Liver (tissue), 9 donors: ENCODE results near the gene TMEM140. TPM values are rescaled to one million over a fixed set of nuclear protein-coding genes. Genes with fewer than 3 reads are reported as not detected.

ENCODE experiments used
- DNase-seq: peaks from one replicate; pipeline ENCODE4 v3.0.0-alpha.2; 2017; ENCODE audit warnings: low spot score
- H3K27ac ChIP-seq, 2 donors: one replicate each; pipeline ENCODE4 v1.7.0; 2013; ENCODE audit warnings: inconsistent platforms in 2 of 2, low read length in 2 of 2, control low read depth in 1 of 2, low read depth in 1 of 2, mild to moderate bottlenecking in 1 of 2
- H3K27me3 ChIP-seq, 4 donors: one replicate each; pipeline versions ENCODE4 v1.6.1 to v1.7.0; 2013; ENCODE audit warnings: low read length in 3 of 4, inconsistent platforms in 1 of 4, mild to moderate bottlenecking in 1 of 4, moderate library complexity in 1 of 4; ENCODE audit not compliant: control insufficient read depth in 4 of 4, insufficient read depth in 4 of 4
- H3K36me3 ChIP-seq, 4 donors: one replicate each; pipeline versions ENCODE4 v1.6.1 to v1.7.0; 2013; ENCODE audit warnings: low read length in 3 of 4, mild to moderate bottlenecking in 3 of 4, low read depth in 1 of 4, moderate library complexity in 1 of 4; ENCODE audit not compliant: control insufficient read depth in 4 of 4, insufficient read depth in 3 of 4
- H3K4me1 ChIP-seq, 4 donors: one replicate each; pipeline versions ENCODE4 v1.6.1 to v1.7.0; 2013; ENCODE audit warnings: low read length in 3 of 4, mild to moderate bottlenecking in 3 of 4, moderate library complexity in 1 of 4; ENCODE audit not compliant: control insufficient read depth in 4 of 4, insufficient read depth in 4 of 4
- H3K4me3 ChIP-seq, 3 donors: one replicate each; pipeline versions ENCODE4 v1.6.1 to v1.7.0; 2013; ENCODE audit warnings: low read length in 3 of 3, control low read depth in 1 of 3, low read depth in 1 of 3, mild to moderate bottlenecking in 1 of 3
- H3K9ac ChIP-seq, 2 donors: one replicate each; pipeline ENCODE4 v1.7.0; 2013; ENCODE audit warnings: low read length in 2 of 2, mild to moderate bottlenecking in 2 of 2, moderate library complexity in 2 of 2, control low read depth in 1 of 2, low read depth in 1 of 2
- H3K9me3 ChIP-seq, 4 donors: one replicate each; pipeline versions ENCODE4 v1.6.1 to v1.7.0; 2013; ENCODE audit warnings: low read length in 3 of 4; ENCODE audit not compliant: control insufficient read depth in 4 of 4
- EGR1 ChIP-seq, 2 donors: IDR thresholded peaks; 2 replicates each; pipeline ENCODE4 v1.6.1; 2016 to 2018; ENCODE audit warnings: antibody characterized with exemption in 2 of 2, low read depth in 2 of 2
- FOXA2 ChIP-seq: IDR thresholded peaks from 2 replicates; pipeline ENCODE4 v1.6.1; 2016; ENCODE audit warnings: antibody characterized with exemption
- GABPA ChIP-seq, 2 donors: IDR thresholded peaks in 1 of 2; conservative IDR thresholded peaks in 1 of 2; 2 replicates each; pipeline ENCODE4 v1.6.1; 2016; ENCODE audit warnings: antibody characterized with exemption in 2 of 2, mild to moderate bottlenecking in 1 of 2, moderate library complexity in 1 of 2
- HNF4A ChIP-seq, 2 donors: conservative IDR thresholded peaks; 2 replicates each; pipeline ENCODE4 v1.6.1; 2016; ENCODE audit warnings: antibody characterized with exemption in 2 of 2, mild to moderate bottlenecking in 2 of 2
- HNF4G ChIP-seq: IDR thresholded peaks from 2 replicates; pipeline ENCODE4 v1.6.1; 2016; ENCODE audit warnings: antibody characterized with exemption
- JUND ChIP-seq, 2 donors: IDR thresholded peaks; 2 replicates each; pipeline ENCODE4 v1.6.1; 2016; ENCODE audit warnings: antibody characterized with exemption in 2 of 2
- NR2F2 ChIP-seq: IDR thresholded peaks from 2 replicates; pipeline ENCODE4 v1.6.1; 2016; ENCODE audit warnings: antibody characterized with exemption
- RXRA ChIP-seq, 2 donors: IDR thresholded peaks; 2 replicates each; pipeline ENCODE4 v1.6.1; 2017 to 2018; ENCODE audit warnings: antibody characterized with exemption in 2 of 2, mild to moderate bottlenecking in 1 of 2
- SP1 ChIP-seq: IDR thresholded peaks from 2 replicates; pipeline ENCODE4 v1.6.1; 2018; ENCODE audit warnings: antibody characterized with exemption, mild to moderate bottlenecking
- TAF1 ChIP-seq: conservative IDR thresholded peaks from 2 replicates; pipeline ENCODE4 v1.6.1; 2016; ENCODE audit warnings: antibody characterized with exemption, mild to moderate bottlenecking
- YY1 ChIP-seq: IDR thresholded peaks from 2 replicates; pipeline ENCODE4 v1.6.1; 2016; ENCODE audit warnings: antibody characterized with exemption, mild to moderate bottlenecking
- WGBS: extraction: QIAGEN DNeasy Blood & Tissue Kit; methylation state at CpG from one replicate; pipeline ENCODE4 v1.1.7; 2013; 5-methylcytosine and 5-hydroxymethylcytosine counted together
- polyA plus RNA-seq, 2 donors: library from polyadenylated mRNA; stranded (reverse) in 1 of 2; unstranded in 1 of 2; fragments of 200-250 nt in 1 of 2; fragments of >200 nt in 1 of 2; fragmentation: Nextera tagmentation in 1 of 2; extraction: Ambion mirVana in 1 of 2; gene quantifications; one replicate each; pipeline versions ENCODE4 v1.2.1 to v1.2.3, GENCODE V29; 2013 to 2015
- total RNA-seq, 2 donors: library from RNA; depleted of rRNA; stranded (reverse); fragments of >200 nt; gene quantifications; one replicate each; pipeline ENCODE4 v1.2.3, GENCODE V29; 2014
- TF ChIP-seq, protein P1 (sequence below): IDR thresholded peaks from 2 replicates; pipeline ENCODE4 v1.6.1; 2016; ENCODE audit warnings: antibody characterized with exemption
- TF ChIP-seq, protein P2 (sequence below): fragments of 150-350 bp; IDR thresholded peaks from 2 replicates; pipeline ENCODE4 v1.5.1; 2017; ENCODE audit warnings: improper control_type of control experiment, low read depth, low read length; ENCODE audit not compliant: missing input control
- TF ChIP-seq, protein P3 (sequence below): IDR thresholded peaks from 2 replicates; pipeline ENCODE4 v1.6.1; 2016; ENCODE audit warnings: antibody characterized with exemption
- donor health status: healthy.
- donor health status: healthy.
- donor health status: healthy.
- donor health status: healthy.
- donor health status: healthy.

Gene TMEM140
- total and polyA plus RNA-seq, 4 donors, result 22.3 to 34.3 (median 25.9) TPM

DNA sequence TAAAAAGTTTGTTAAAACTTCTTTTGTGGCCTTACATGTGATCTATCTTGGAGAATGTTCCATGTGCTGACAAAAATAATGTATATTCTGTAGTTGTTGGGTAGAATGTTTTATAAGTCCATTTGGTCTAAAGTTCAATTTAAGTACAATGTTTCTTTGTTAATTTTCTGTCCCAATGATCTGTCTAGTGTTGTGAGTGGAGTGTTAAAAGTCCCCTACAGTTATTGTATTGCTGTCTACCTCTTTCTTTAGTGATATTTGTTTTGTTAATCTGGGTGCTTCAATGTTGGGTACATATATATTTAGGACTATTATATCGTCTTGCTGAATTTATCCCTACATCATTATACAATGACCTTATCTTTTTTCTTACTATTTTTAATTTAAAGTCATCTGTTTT is 6.9 kb downstream of the TMEM140 start:
- no peak overlapping the region for H3K9ac ChIP-seq
- H3K4me3 ChIP-seq, result no peak overlapping the region
- H3K9me3 ChIP-seq, result no peaks in the 10 kb centered on the region
- peaks cover 14 to 51% (median 23%) of the 10 kb centered on the region in 4 donors for H3K4me1 ChIP-seq
- no peaks in the 10 kb centered on the region for H3K27me3 ChIP-seq
- peaks cover 2 to 13% (median 7%) of the 10 kb centered on the region in 4 donors for H3K36me3 ChIP-seq
- H3K27ac ChIP-seq, result no peak overlapping the region
- TF ChIP-seq, protein P1, sequence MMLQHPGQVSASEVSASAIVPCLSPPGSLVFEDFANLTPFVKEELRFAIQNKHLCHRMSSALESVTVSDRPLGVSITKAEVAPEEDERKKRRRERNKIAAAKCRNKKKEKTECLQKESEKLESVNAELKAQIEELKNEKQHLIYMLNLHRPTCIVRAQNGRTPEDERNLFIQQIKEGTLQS, result no peak
- TF ChIP-seq HNF4A (conservative IDR thresholded peaks at IDR 0.05), result peak; percentile 14
- 85% methylated on average over 1 of the region's 1 CpG for WGBS
- DNase-seq, result no peak

DNA sequence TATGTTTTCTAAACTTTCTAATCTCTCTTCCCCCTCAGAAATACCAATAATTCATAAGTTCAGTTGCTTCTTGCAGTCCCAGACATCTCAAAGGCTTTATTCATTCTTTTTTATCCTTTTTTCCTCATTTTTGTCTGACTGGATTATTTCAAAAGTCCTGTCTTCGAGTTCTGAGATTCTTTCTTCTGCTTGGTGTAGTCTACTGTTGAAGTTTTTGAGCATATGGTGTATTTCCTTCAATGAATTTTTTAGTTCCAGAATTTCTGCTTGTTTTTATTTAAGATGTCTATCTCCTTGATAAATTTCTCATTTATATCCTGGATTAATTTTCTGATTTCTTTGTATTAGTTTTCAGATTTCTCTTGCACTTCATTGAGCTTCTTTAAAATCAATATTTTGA is 8.4 kb downstream of the TMEM140 start:
- H3K27me3 ChIP-seq, result no peaks in the 10 kb centered on the region
- WGBS, result 100% methylated on average over 1 of the region's 1 CpG
- H3K4me1 ChIP-seq, result peaks cover 11 to 47% (median 28%) of the 10 kb centered on the region in 4 donors
- peaks cover 2 to 13% (median 7%) of the 10 kb centered on the region in 4 donors for H3K36me3 ChIP-seq
- no peak overlapping the region for H3K27ac ChIP-seq
- no peak for DNase-seq
- H3K4me3 ChIP-seq, result no peak overlapping the region
- TF ChIP-seq JUND (IDR thresholded peaks at IDR 0.05), result no peak
- TF ChIP-seq, protein P2, sequence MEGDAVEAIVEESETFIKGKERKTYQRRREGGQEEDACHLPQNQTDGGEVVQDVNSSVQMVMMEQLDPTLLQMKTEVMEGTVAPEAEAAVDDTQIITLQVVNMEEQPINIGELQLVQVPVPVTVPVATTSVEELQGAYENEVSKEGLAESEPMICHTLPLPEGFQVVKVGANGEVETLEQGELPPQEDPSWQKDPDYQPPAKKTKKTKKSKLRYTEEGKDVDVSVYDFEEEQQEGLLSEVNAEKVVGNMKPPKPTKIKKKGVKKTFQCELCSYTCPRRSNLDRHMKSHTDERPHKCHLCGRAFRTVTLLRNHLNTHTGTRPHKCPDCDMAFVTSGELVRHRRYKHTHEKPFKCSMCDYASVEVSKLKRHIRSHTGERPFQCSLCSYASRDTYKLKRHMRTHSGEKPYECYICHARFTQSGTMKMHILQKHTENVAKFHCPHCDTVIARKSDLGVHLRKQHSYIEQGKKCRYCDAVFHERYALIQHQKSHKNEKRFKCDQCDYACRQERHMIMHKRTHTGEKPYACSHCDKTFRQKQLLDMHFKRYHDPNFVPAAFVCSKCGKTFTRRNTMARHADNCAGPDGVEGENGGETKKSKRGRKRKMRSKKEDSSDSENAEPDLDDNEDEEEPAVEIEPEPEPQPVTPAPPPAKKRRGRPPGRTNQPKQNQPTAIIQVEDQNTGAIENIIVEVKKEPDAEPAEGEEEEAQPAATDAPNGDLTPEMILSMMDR, result no peak
- no peak for TF ChIP-seq GABPA (IDR thresholded peaks at IDR 0.05 in 1 of 2, conservative IDR thresholded peaks at IDR 0.05 in 1 of 2)
- TF ChIP-seq, protein P3, sequence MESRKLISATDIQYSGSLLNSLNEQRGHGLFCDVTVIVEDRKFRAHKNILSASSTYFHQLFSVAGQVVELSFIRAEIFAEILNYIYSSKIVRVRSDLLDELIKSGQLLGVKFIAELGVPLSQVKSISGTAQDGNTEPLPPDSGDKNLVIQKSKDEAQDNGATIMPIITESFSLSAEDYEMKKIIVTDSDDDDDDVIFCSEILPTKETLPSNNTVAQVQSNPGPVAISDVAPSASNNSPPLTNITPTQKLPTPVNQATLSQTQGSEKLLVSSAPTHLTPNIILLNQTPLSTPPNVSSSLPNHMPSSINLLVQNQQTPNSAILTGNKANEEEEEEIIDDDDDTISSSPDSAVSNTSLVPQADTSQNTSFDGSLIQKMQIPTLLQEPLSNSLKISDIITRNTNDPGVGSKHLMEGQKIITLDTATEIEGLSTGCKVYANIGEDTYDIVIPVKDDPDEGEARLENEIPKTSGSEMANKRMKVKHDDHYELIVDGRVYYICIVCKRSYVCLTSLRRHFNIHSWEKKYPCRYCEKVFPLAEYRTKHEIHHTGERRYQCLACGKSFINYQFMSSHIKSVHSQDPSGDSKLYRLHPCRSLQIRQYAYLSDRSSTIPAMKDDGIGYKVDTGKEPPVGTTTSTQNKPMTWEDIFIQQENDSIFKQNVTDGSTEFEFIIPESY, result no peak
- no peak for TF ChIP-seq TAF1
- no peak for TF ChIP-seq HNF4G
- TF ChIP-seq SP1, result no peak
- H3K9ac ChIP-seq, result no peak overlapping the region
- no peaks in the 10 kb centered on the region for H3K9me3 ChIP-seq

GRCh38 chr7:135158141-135158655 is 10.3 kb downstream of the TMEM140 start:
- no peaks in the 10 kb centered on the region for H3K27me3 ChIP-seq
- no peak overlapping the region for H3K9ac ChIP-seq
- H3K4me3 ChIP-seq, result no peak overlapping the region
- WGBS, result 98% methylated on average over 1 of the region's 1 CpG
- H3K27ac ChIP-seq, result peak overlapping the region; percentile 1 to 55
- no peak for DNase-seq
- no peaks in the 10 kb centered on the region for H3K9me3 ChIP-seq
- peaks cover 0 to 4% (median 2%) of the 10 kb centered on the region in 4 donors for H3K36me3 ChIP-seq
- peaks cover 5 to 40% (median 24%) of the 10 kb centered on the region in 4 donors for H3K4me1 ChIP-seq
- TF ChIP-seq, protein P1, result no peak
- no peak for TF ChIP-seq HNF4G
- TF ChIP-seq, protein P3, result no peak
- no peak for TF ChIP-seq TAF1
- no peak for TF ChIP-seq EGR1 (IDR thresholded peaks at IDR 0.05; ENCODE audit: low read depth in 2 of 2)
- TF ChIP-seq GABPA (IDR thresholded peaks at IDR 0.05 in 1 of 2, conservative IDR thresholded peaks at IDR 0.05 in 1 of 2), result no peak
- no peak for TF ChIP-seq HNF4A (conservative IDR thresholded peaks at IDR 0.05)
- TF ChIP-seq JUND (IDR thresholded peaks at IDR 0.05), result no peak
- TF ChIP-seq YY1, result no peak
- TF ChIP-seq, protein P2, result no peak
- TF ChIP-seq SP1, result no peak
- no peak for TF ChIP-seq NR2F2
- no peak for TF ChIP-seq FOXA2
- TF ChIP-seq RXRA (IDR thresholded peaks at IDR 0.05), result no peak
